HUES48 (cell line): Measurements from ENCODE around the gene B4GALT4.
A peak's percentile ranks its signal among the peaks of the same experiment; 100 is the strongest.
"Not testable (repeated sequence)": the region's sequence is repeated elsewhere in the genome, so short reads cannot be mapped to it uniquely, and the experiment has no call there.

Source experiments
- H3K27ac ChIP-seq: one replicate; pipeline ENCODE4 v1.7.0; 2013; ENCODE audit warnings: low read depth, low read length, inconsistent platforms
- H3K27me3 ChIP-seq: 2 replicates; pipeline ENCODE4 v1.6.1; 2013; ENCODE audit warnings: mild to moderate bottlenecking, low read length; ENCODE audit not compliant: control insufficient read depth, insufficient read depth
- H3K36me3 ChIP-seq: 2 replicates; pipeline ENCODE4 v1.6.1; 2013; ENCODE audit warnings: low read length; ENCODE audit not compliant: control insufficient read depth, insufficient read depth
- H3K4me1 ChIP-seq: 2 replicates; pipeline ENCODE4 v1.6.1; 2013; ENCODE audit warnings: mild to moderate bottlenecking, low read length; ENCODE audit not compliant: control insufficient read depth, insufficient read depth
- H3K4me3 ChIP-seq: 2 replicates; pipeline ENCODE4 v1.5.1; 2013; ENCODE audit warnings: mild to moderate bottlenecking, low read depth, low read length
- H3K9ac ChIP-seq: 2 replicates; pipeline ENCODE4 v1.6.1; 2013; ENCODE audit warnings: mild to moderate bottlenecking, low read depth, low read length, moderate library complexity
- H3K9me3 ChIP-seq: 2 replicates; pipeline ENCODE4 v1.6.1; 2013; ENCODE audit warnings: low read length; ENCODE audit not compliant: control insufficient read depth, insufficient read depth

Gene B4GALT4

DNA sequence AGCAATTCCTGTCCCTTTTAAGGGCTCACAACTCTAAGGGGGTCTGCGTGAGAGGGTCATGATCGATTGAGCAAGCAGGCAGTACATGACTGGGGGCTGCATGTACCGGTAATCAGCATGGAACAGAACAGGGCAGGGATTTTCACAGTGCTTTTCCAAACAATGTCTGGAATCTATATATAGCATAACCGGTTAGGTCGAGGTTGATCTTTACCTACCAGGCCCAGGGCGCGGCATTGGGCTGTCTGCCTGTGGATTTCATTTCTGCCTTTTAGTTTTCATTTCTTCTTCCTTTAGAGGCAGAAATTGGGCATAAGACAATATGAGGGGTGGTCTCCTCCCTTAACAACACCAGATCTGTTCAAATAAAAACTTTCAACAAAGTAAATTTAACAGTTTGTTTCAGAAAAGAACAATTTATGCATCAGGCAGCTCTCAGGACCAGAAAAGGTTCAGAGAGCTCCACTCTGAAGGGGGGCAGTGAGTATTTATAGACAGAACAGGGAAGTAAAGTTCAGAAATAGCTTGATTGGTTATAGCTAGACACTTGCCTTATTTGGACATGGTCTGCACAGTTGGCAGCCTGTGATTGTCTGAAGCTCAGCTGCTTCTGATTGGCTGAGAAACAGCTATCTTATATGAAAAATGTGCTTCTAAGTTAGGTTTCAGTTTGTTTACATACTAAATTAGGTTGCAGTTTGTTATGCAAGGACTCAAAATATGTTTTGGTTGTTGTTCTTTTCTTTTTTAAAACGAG lies 17.2 kb upstream of the B4GALT4 start:
- Histone ChIP-seq H3K27me3 (no peaks in the 10 kb centered on the region), H3K27ac (no peak overlapping the region), H3K9ac (no peak overlapping the region; the same call in 1 of the 2 replicates), H3K9me3 (no peaks in the 10 kb centered on the region), H3K4me3 (no peak overlapping the region), H3K4me1 (peaks cover 44% of the 10 kb centered on the region), H3K36me3 (no peaks in the 10 kb centered on the region)

DNA sequence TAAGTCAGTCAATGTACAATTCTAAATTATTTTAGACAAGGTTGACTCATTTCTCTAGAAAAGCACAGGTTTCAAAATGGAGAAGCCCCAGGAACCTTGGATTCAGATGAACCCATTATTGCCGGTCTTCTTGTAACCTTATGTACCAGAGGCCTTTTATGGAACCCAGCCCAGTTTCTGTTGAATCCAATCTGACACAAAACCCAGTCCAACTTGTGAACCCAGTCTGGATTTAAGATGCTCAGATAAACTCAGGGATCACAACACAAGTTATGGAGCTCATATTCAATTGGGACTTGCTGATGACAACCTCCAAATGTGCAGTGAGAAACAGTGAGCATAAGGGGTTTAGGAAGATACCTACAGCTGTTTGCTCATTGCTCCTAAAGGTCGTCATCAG lies 16.4 kb upstream of the B4GALT4 start:
- H3K27me3 ChIP-seq: no peaks in the 10 kb centered on the region
- no peak overlapping the region for H3K27ac ChIP-seq
- peak overlapping the region; percentile 34; the same call in 1 of the 2 replicates for H3K9ac ChIP-seq
- no peaks in the 10 kb centered on the region for H3K9me3 ChIP-seq
- H3K36me3 ChIP-seq: no peaks in the 10 kb centered on the region
- no peak overlapping the region for H3K4me3 ChIP-seq
- H3K4me1 ChIP-seq: peaks cover 44% of the 10 kb centered on the region

DNA sequence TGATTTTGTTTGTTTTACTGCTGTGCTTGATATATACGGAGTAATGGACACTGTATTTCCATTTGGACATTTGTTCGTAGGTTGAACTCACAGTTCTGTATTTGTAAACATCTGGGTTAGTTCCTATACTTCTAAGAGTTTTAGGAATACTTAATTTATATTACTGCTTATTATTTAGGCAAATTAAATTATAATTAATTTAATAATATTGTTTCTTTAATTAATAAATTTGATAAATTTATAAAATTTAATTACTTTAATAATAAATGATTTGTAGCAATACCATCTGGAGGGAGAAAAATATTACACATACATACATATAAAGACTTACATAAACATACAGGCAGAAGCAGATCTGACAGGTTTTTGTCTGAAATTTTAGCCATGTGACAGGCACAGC lies 14.5 kb upstream of the B4GALT4 start:
- Histone ChIP-seq H3K9me3 (no peaks in the 10 kb centered on the region), H3K36me3 (no peaks in the 10 kb centered on the region), H3K9ac (no peak overlapping the region; the same call in 1 of the 2 replicates), H3K4me1 (peaks cover 44% of the 10 kb centered on the region), H3K27me3 (no peaks in the 10 kb centered on the region), H3K4me3 (no peak overlapping the region), H3K27ac (peak overlapping the region; percentile 82)

- peaks cover 2% of the 10 kb centered on the region; the same call in 1 of the 2 replicates for H3K4me1 ChIP-seq
- H3K9ac ChIP-seq: no peak overlapping the region
- H3K9me3 ChIP-seq: no peaks in the 10 kb centered on the region
- no peaks in the 10 kb centered on the region for H3K27me3 ChIP-seq
- no peak overlapping the region for H3K4me3 ChIP-seq
- no peak overlapping the region for H3K27ac ChIP-seq
- no peaks in the 10 kb centered on the region for H3K36me3 ChIP-seq
These were observed 5.1 kb upstream of the B4GALT4 start for GRCh38 chr3:119245778-119246177.

DNA sequence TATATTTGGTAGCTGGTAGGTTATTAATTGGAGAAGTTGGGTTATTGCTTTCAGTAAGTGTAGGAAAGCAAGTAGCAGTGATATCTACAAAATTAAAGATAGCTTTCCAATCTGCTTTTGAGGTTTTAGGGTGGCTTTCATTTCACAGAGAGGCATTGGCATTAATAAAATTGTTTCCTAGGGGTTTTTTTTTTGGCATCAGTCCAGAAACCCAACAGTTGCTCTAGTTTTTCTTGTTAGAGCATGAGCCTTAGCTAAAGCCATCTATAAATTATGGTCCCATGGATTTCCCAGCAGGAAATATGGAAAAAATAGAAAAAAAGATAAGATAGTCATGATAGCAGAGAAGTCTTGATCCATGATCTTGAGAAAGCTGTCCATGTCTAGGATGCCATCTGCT lies 3.0 kb upstream of the B4GALT4 start:
- Histone ChIP-seq H3K27me3 (no peaks in the 10 kb centered on the region), H3K4me1 (peaks cover 7% of the 10 kb centered on the region; the same call in 1 of the 2 replicates), H3K9ac (no peak overlapping the region), H3K9me3 (no peaks in the 10 kb centered on the region), H3K27ac (peak overlapping the region; percentile 51), H3K4me3 (no peak overlapping the region), H3K36me3 (no peaks in the 10 kb centered on the region)

DNA sequence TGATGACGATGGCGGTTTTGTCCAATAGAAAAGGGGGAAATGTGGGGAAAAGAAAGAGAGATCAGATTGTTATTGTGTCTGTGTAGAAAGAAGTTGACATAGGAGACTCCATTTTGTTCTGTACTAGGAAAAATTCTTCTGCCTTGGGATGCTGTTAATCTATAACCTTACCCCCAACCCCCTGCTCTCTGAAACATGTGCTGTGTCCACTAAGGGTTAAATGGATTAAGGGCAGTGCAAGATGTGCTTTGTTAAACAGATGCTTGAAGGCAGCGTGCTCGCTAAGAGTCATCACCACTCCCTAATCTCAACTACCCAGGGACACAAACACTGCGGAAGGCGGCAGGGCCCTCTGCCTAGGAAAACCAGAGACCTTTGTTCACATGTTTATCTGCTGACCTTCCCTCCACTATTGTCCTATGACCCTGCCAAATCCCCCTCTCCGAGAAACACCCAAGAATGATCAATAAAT lies 2.4 kb upstream of the B4GALT4 start:
- H3K4me3 ChIP-seq, H3K4me1 ChIP-seq, H3K9me3 ChIP-seq, H3K27me3 ChIP-seq, H3K9ac ChIP-seq, H3K27ac ChIP-seq, H3K36me3 ChIP-seq: not testable (repeated sequence)

DNA sequence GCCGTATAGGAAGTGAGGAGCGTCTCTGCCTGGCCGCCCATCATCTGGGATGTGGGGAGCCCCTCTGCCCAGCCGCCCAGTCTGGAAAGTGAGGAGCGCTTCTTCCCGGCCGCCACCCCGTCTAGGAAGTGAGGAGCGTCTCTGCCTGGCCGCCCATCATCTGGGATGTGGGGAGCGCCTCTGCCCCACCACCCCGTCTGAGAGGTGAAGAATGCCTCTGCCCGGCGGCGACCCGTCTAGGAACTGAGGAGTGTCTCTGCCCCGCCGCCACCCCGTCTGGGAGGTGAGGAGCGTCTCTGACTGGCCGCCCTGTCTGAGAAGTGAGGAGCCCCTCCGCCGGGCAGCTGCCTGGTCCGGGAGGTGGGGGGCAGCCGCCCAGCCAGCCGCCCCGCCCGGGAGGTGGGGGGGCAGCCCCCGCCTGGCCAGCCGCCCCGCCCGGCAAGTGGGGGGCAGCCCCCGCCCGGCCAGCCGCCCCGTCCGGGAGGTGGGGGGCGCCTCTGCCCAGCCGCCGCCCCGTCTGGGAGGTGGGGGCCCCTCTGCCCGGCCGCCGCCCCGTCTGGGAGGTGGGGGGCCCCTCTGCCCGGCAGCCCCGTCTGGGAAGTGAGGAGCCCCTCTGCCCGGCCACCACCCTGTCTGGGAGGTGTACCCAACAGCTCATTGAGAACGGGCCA lies 1.8 kb upstream of the B4GALT4 start:
- not testable (repeated sequence) for H3K9me3 ChIP-seq, H3K27ac ChIP-seq, H3K4me3 ChIP-seq, H3K27me3 ChIP-seq, H3K9ac ChIP-seq, H3K36me3 ChIP-seq, H3K4me1 ChIP-seq

DNA sequence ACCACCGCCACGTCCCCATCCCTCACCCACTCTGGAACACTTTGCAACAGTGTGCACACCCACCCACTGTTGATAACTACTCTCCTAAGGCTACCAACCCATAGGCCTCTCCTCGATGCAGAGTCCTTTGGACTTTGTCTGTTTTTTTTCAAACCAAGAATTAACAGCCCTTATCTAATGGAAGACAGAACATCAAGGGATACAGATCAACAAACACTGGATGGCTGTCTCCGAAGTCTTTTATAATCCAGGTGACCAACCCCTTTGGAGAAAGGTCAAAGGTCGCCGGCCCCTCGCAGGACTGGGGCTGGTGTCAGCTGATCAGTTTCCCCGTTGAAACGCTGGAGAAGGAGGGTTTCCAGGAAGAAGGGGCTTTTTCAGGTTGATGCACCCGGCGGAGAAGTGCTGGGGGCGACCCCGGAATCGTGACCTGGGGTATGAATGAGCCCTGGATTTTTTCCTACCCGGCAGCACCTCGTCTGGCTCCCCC lies 532 bp downstream of the B4GALT4 start:
- Histone ChIP-seq H3K9me3 (no peaks in the 10 kb centered on the region), H3K9ac (peak overlapping the region; percentile 57), H3K36me3 (peaks cover 21% of the 10 kb centered on the region), H3K4me3 (peak overlapping the region; percentile 71), H3K27me3 (no peaks in the 10 kb centered on the region), H3K4me1 (peaks cover 7% of the 10 kb centered on the region; the same call in 1 of the 2 replicates), H3K27ac (peak overlapping the region; percentile 88)

GRCh38 chr3:119239206-119239820 lies 1.4 kb downstream of the B4GALT4 start:
- Histone ChIP-seq H3K4me1 (peaks cover 7% of the 10 kb centered on the region; the same call in 1 of the 2 replicates), H3K4me3 (peak overlapping the region; percentile 71), H3K27me3 (no peaks in the 10 kb centered on the region), H3K9me3 (no peaks in the 10 kb centered on the region), H3K27ac (no peak overlapping the region), H3K9ac (no peak overlapping the region), H3K36me3 (peaks cover 29% of the 10 kb centered on the region)

DNA sequence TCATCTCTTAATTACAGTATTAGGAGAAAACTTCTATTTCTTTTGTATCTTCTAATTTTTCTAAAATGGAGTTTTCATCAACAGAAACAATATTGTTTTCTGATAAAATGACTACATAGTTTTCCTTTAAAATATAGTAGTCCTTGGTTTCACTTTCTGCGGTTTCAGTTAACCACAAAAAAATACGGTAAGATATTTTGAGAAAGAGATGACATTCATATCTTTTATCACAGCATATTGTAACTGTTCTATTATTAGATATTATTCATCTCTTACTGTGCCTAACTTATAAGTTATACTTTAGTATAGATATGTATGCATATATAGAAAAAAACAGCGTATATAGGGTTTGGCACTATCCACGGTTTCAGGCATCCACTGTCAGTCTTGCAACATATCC lies 2.3 kb downstream of the B4GALT4 start:
- no peak overlapping the region for H3K27ac ChIP-seq
- H3K36me3 ChIP-seq: peaks cover 39% of the 10 kb centered on the region
- no peaks in the 10 kb centered on the region for H3K9me3 ChIP-seq
- H3K4me3 ChIP-seq: peak overlapping the region; percentile 39; the same call in 1 of the 2 replicates
- H3K27me3 ChIP-seq: no peaks in the 10 kb centered on the region
- H3K9ac ChIP-seq: no peak overlapping the region
- H3K4me1 ChIP-seq: peaks cover 7% of the 10 kb centered on the region; the same call in 1 of the 2 replicates
